ENCODE data around the gene CCNK. TPM values are rescaled to one million over a fixed set of nuclear protein-coding genes. Genes with fewer than 3 reads are reported as not detected.

Gene CCNK
- total RNA-seq, 4 donors from 2014 or later = 15.0 to 35.3 (median 19.1) TPM

- H3K36me3 ChIP-seq = no peaks in the 10 kb centered on the region
- no peak for DNase-seq
- in situ Hi-C loops (cut with MboI; ENCODE audit: low sequenced_read_pairs in 4 of 4) (no loop called here), intact Hi-C loops (cut with DNase I; ENCODE audit: low total_unique reads) (no loop called here)
- no peak for ATAC-seq
- no peaks in the 10 kb centered on the region for H3K27me3 ChIP-seq
- no peaks in the 10 kb centered on the region for H3K9me3 ChIP-seq
- no peak overlapping the region for H3K27ac ChIP-seq
- TF ChIP-seq POLR2A (IDR thresholded peaks at IDR 0.05) = no peak
- TF ChIP-seq, protein P1, sequence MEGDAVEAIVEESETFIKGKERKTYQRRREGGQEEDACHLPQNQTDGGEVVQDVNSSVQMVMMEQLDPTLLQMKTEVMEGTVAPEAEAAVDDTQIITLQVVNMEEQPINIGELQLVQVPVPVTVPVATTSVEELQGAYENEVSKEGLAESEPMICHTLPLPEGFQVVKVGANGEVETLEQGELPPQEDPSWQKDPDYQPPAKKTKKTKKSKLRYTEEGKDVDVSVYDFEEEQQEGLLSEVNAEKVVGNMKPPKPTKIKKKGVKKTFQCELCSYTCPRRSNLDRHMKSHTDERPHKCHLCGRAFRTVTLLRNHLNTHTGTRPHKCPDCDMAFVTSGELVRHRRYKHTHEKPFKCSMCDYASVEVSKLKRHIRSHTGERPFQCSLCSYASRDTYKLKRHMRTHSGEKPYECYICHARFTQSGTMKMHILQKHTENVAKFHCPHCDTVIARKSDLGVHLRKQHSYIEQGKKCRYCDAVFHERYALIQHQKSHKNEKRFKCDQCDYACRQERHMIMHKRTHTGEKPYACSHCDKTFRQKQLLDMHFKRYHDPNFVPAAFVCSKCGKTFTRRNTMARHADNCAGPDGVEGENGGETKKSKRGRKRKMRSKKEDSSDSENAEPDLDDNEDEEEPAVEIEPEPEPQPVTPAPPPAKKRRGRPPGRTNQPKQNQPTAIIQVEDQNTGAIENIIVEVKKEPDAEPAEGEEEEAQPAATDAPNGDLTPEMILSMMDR (IDR thresholded peaks at IDR 0.05 in 4 of 5, conservative IDR thresholded peaks at IDR 0.05 in 1 of 5) = no peak
- no peak overlapping the region for H3K4me3 ChIP-seq
- H3K4me1 ChIP-seq = no peaks in the 10 kb centered on the region
Measured at GRCh38 chr14:99530407-99531155, 49.4 kb downstream of the CCNK start.

DNA sequence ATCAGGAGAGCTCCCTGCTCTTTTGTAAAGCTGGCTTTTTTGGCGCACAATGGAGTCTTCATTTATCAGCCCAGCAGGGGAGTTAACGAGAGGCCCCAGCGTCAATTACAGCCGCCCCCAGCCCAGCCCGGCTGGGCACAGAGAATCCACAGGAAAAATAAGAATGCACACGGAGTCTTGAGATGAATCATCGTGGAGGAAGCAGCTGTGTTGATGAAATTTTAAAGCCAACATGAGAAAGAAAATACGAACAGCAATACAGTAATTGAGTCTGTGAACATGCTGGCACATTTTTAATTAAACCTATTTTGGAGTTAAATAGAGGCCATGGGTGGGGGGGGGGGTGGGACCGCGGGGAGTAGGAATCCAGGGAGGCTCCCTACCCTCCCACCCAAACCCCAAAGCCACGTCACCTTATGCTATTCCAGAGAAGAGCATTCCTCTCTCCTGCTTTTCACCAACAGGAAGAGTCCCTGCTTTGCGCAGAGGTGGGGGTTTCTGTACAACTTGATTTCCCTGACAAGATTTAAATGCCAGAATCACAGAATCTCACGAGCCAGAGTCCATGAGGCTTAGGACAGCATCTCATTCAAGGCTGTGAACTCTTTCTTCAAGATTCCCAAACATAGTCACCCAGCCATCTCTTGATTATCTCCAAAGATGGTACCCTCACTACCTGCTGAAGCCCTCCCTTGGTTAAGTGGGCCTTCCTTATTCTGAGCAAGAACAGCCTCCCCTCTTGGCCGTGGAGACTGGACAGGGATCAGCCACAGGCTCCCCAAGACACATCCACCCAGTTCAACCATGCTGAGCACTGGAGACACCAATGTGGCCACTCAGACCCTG, 50.3 kb downstream of the CCNK start:
- Histone ChIP-seq H3K27me3 (no peaks in the 10 kb centered on the region), H3K4me1 (no peaks in the 10 kb centered on the region), H3K36me3 (no peaks in the 10 kb centered on the region), H3K27ac (no peak overlapping the region), H3K9me3 (no peaks in the 10 kb centered on the region), H3K4me3 (no peak overlapping the region)
- in situ Hi-C loops (cut with MboI; ENCODE audit: low sequenced_read_pairs in 4 of 4) (no loop called here), intact Hi-C loops (cut with DNase I; ENCODE audit: low total_unique reads) (no loop called here)
- ATAC-seq = no peak
- no peak for TF ChIP-seq POLR2A (IDR thresholded peaks at IDR 0.05)
- TF ChIP-seq, protein P1 (IDR thresholded peaks at IDR 0.05 in 4 of 5, conservative IDR thresholded peaks at IDR 0.05 in 1 of 5) = no peak
- no peak for DNase-seq

DNA sequence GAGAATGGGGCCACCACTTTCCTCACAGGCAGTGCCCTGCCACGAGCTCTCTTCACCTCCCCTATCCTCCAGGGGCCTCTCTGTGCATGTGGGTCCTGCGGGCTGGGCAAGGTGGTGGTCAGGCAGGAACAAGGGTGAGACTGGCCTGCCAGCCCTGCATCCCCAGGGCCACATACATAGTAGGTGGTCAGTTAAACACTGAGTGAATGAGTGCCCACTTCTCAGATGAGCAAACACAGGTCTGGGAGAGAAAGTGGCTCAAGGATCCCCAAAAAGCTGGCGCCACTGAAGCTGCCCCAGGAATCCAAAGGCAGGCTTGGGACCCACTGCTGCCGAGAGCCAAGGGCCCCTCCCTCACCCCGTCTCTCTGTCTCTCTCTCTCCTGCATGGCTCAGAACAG, 51.1 kb downstream of the CCNK start:
- no peak for TF ChIP-seq POLR2A (IDR thresholded peaks at IDR 0.05)
- TF ChIP-seq, protein P1 (IDR thresholded peaks at IDR 0.05 in 4 of 5, conservative IDR thresholded peaks at IDR 0.05 in 1 of 5) = no peak
- H3K27ac ChIP-seq = no peak overlapping the region
- DNase-seq = no peak
- no peaks in the 10 kb centered on the region for H3K9me3 ChIP-seq
- no peaks in the 10 kb centered on the region for H3K36me3 ChIP-seq
- ATAC-seq = no peak
- no peak overlapping the region for H3K4me3 ChIP-seq
- H3K4me1 ChIP-seq = no peaks in the 10 kb centered on the region
- intact Hi-C loops (cut with DNase I; ENCODE audit: low total_unique reads) (no loop called here), in situ Hi-C loops (cut with MboI; ENCODE audit: low sequenced_read_pairs in 4 of 4) (no loop called here)
- H3K27me3 ChIP-seq = no peaks in the 10 kb centered on the region

DNA sequence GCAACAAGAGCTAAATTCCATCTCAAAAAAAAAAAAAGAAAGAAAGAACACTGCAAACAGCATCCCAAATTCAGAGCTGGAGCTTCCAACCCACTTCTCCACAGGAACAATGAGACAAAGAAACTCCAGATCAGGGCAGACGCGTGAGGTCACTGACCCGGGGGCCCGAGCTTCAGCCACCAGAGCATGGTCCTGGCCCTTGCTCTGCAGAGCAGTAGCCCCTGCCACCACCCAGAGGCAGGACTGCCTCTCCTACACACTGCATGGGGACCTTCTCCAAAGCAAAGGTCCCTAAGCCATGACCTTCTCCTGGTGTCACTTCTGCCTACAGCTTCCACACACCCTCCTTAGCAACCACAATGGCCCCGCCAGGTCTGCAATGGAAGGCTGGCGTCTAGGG, 53.1 kb downstream of the CCNK start:
- ATAC-seq (no peak), DNase-seq (no peak)
- Histone ChIP-seq H3K27ac (no peak overlapping the region), H3K4me1 (peaks cover 5% of the 10 kb centered on the region in 2 donors), H3K36me3 (no peaks in the 10 kb centered on the region), H3K9me3 (no peaks in the 10 kb centered on the region), H3K4me3 (no peak overlapping the region), H3K27me3 (no peaks in the 10 kb centered on the region)
- no peak for TF ChIP-seq POLR2A (IDR thresholded peaks at IDR 0.05)
- TF ChIP-seq, protein P1 (IDR thresholded peaks at IDR 0.05 in 4 of 5, conservative IDR thresholded peaks at IDR 0.05 in 1 of 5) = no peak
- in situ Hi-C loops (cut with MboI; ENCODE audit: low sequenced_read_pairs in 4 of 4) (no loop called here), intact Hi-C loops (cut with DNase I; ENCODE audit: low total_unique reads) (no loop called here)
